NCI-H460 (cell line): Measurements from ENCODE around the gene ETDB. TPM values are rescaled to one million over a fixed set of nuclear protein-coding genes. Genes with fewer than 3 reads are reported as not detected.
"Not testable (repeated sequence)": the region's sequence is repeated elsewhere in the genome, so short reads cannot be mapped to it uniquely, and the experiment has no call there.

Experiments used
- DNase-seq: peaks from one replicate; pipeline ENCODE4 v3.0.0-alpha.2; 2016; ENCODE audit warnings: low read depth; ENCODE audit errors: extremely low read depth
- polyA plus RNA-seq: library from polyadenylated mRNA; depleted of rRNA; stranded (reverse); fragments of >200 nt; gene quantifications from 2 replicates; pipeline ENCODE4 v1.2.3, GENCODE V29; 2014; cell fraction: nucleus; rRNA removed
- total RNA-seq: library from RNA; depleted of rRNA; stranded (reverse); fragments of >200 nt; shearing (Covaris generic); gene quantifications from 2 replicates; pipeline ENCODE4 v1.2.3, GENCODE V29; 2014; rRNA removed

ETDB gene
- not detected in 2 replicates for total RNA-seq
- polyA plus RNA-seq = not detected in 2 replicates

GRCh38 chrX:135120056-135120576 is at the start of gene ETDB:
ETDB (minus strand) TSS chrX:135120526; CDS start chrX:135119261, 1,265 bp downstream.
- not testable (repeated sequence) for DNase-seq

- DNase-seq = not testable (repeated sequence)
These were observed 49.2 kb upstream of the ETDB start for GRCh38 chrX:135169534-135169933.

GRCh38 chrX:135168486-135168885 is 48.2 kb upstream of the ETDB start:
- no peak for DNase-seq

- not testable (repeated sequence) for DNase-seq
These were observed 34.4 kb upstream of the ETDB start for GRCh38 chrX:135154688-135155087.

GRCh38 chrX:135126145-135126544 is 5.8 kb upstream of the ETDB start:
- DNase-seq = not testable (repeated sequence)

- DNase-seq = not testable (repeated sequence)
These were observed 4.3 kb downstream of the ETDB start for GRCh38 chrX:135116064-135116463.

GRCh38 chrX:135114392-135114791 is 5.9 kb downstream of the ETDB start:
- DNase-seq = no peak

GRCh38 chrX:135112743-135113142 is 7.6 kb downstream of the ETDB start:
- no peak for DNase-seq

- peak; percentile 50 for DNase-seq
These were observed 8.1 kb downstream of the ETDB start for GRCh38 chrX:135112096-135112729.

- no peak for DNase-seq
These were observed 10.8 kb downstream of the ETDB start for GRCh38 chrX:135109554-135109953.

GRCh38 chrX:135099493-135099783 is 20.9 kb downstream of the ETDB start:
- DNase-seq = no peak

- DNase-seq = not testable (repeated sequence)
These were observed 23.1 kb downstream of the ETDB start for GRCh38 chrX:135097196-135097744.

GRCh38 chrX:135095715-135096114 is 24.6 kb downstream of the ETDB start:
- DNase-seq = no peak

GRCh38 chrX:135094726-135095125 is 25.6 kb downstream of the ETDB start:
- no peak for DNase-seq

- DNase-seq = no peak
These were observed 31.2 kb downstream of the ETDB start for GRCh38 chrX:135089126-135089525.

GRCh38 chrX:135087867-135088266 is 32.5 kb downstream of the ETDB start:
- DNase-seq = no peak

GRCh38 chrX:135086197-135086854 is 34.0 kb downstream of the ETDB start:
- peak; percentile 65 for DNase-seq

- DNase-seq = no peak
These were observed 38.5 kb downstream of the ETDB start for GRCh38 chrX:135081693-135082404.
